CD4-positive, alpha-beta T cell (primary cell): Measurements from ENCODE around the gene JAZF1. TPM values are rescaled to one million over a fixed set of nuclear protein-coding genes. Genes with fewer than 3 reads are reported as not detected.

Experiments used
- ATAC-seq: fragments of 200-7000 bp; cut with Tn5 transposase; one replicate; pipeline ENCODE4 v1.10.0; 2022; ENCODE audit warnings: mild to moderate bottlenecking; ENCODE audit not compliant: poor library complexity
- CTCF ChIA-PET: fragments of 350-600 bp; sonication (Branson Sonifier 250); formaldehyde crosslinking; loops from one replicate; lab custom pipeline; 2021; ENCODE audit warnings: antibody characterized with exemption, inconsistent platforms; lab: Charles Lee
- POLR2A ChIA-PET: fragments of 350-600 bp; sonication (Branson Sonifier 250); formaldehyde crosslinking; loops from one replicate; lab custom pipeline; 2021; ENCODE audit warnings: antibody characterized with exemption, inconsistent platforms; lab: Charles Lee
- DNase-seq, 14 experiments: peaks; one replicate each; pipeline ENCODE4 v3.0.0-alpha.2; 2013 to 2020; ENCODE audit warnings: mixed read lengths in 2 of 14
- H3K27ac ChIP-seq, 2 donors: one replicate each; pipeline versions ENCODE4 v1.5.1 to v1.7.0; 2013; ENCODE audit warnings: low read length in 2 of 2, low read depth in 1 of 2, mild to moderate bottlenecking in 1 of 2
- H3K27me3 ChIP-seq, 2 experiments: 1 replicate in 1 of 2; 2 replicates in 1 of 2; pipeline versions ENCODE4 v1.6.1 to v1.7.0; 2013; ENCODE audit warnings: low read length in 2 of 2, control low read depth in 1 of 2, mild to moderate bottlenecking in 1 of 2, moderate library complexity in 1 of 2; ENCODE audit not compliant: insufficient read depth in 2 of 2, control insufficient read depth in 1 of 2
- H3K36me3 ChIP-seq: one replicate; pipeline ENCODE4 v1.6.1; 2013; ENCODE audit warnings: low read length, control low read depth; ENCODE audit not compliant: insufficient read depth
- H3K4me1 ChIP-seq: one replicate; pipeline ENCODE4 v1.6.1; 2013; ENCODE audit warnings: low read length, control low read depth; ENCODE audit not compliant: insufficient read depth
- H3K4me3 ChIP-seq: one replicate; pipeline ENCODE4 v1.5.1; 2013; ENCODE audit warnings: mild to moderate bottlenecking, low read length, moderate library complexity
- H3K9me3 ChIP-seq, 2 experiments: 1 replicate in 1 of 2; 2 replicates in 1 of 2; pipeline versions ENCODE4 v1.6.1 to v1.7.0; 2013; ENCODE audit warnings: low read length in 2 of 2, mild to moderate bottlenecking in 2 of 2, control low read depth in 1 of 2, moderate library complexity in 1 of 2; ENCODE audit not compliant: control insufficient read depth in 1 of 2, insufficient read depth in 1 of 2
- H3K27ac Mint-ChIP-seq: one replicate; pipeline ENCODE4 v1.8.0; 2020; ENCODE audit warnings: mixed read lengths
- H3K27me3 Mint-ChIP-seq: one replicate; pipeline ENCODE4 v1.8.0; 2021; ENCODE audit warnings: mixed read lengths
- H3K36me3 Mint-ChIP-seq: one replicate; pipeline ENCODE4 v1.8.0; 2021; ENCODE audit warnings: low read depth, mixed read lengths
- H3K4me1 Mint-ChIP-seq: one replicate; pipeline ENCODE4 v1.8.0; 2021; ENCODE audit warnings: low read depth, mixed read lengths
- H3K4me3 Mint-ChIP-seq: one replicate; pipeline ENCODE4 v1.8.0; 2020; ENCODE audit warnings: mild to moderate bottlenecking, mixed read lengths
- H3K9me3 Mint-ChIP-seq: one replicate; pipeline ENCODE4 v1.8.0; 2020; ENCODE audit warnings: mixed read lengths
- intact Hi-C, 2 experiments: fragments of 100-400 bp; cut with DNase I in 1 of 2; cut with micrococcal nuclease in 1 of 2; formaldehyde crosslinking; loops; one replicate each; pipeline versions ENCODE4 v1.15.1 to v1.9.0; 2023 to 2025; cut with DNase I, micrococcal nuclease
- total RNA-seq, 174 experiments: library from RNA in 2 of 174; stranded (reverse) in 2 of 174; gene quantifications; one replicate each; pipeline ENCODE4 v1.2.3 and lab custom pipeline; 2021 to 2026
- TF ChIP-seq, protein P1 (sequence below): fragments of 200-600 bp; IDR thresholded peaks from one replicate; pipeline ENCODE4 v1.8.0; 2022; ENCODE audit warnings: antibody characterized with exemption, mild to moderate bottlenecking

The JAZF1 gene
- total RNA-seq, 2 experiments from 2014 or later: 9.9 to 11.1 TPM

DNA sequence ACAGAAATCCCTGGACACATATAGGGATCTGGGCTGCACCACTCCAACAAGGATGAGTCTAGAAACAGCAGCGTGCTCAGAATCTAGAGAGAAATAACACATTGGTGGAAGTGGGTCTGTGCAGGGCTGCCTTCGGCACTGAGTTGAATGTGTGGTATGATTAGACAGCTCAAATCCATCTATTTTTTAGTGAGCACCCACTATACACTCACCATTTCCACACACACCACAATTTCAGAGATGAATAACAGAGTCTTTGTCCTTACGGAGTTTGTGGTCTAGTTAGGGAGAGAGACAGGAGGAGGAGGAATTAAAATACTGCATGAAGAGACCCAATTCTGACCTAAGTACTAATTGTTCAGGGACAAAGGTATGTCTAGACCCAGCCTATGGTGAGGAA is 44.2 kb downstream of the JAZF1 start:
- ChIA-PET POLR2A (no interaction called here), CTCF (no interaction called here)
- TF ChIP-seq, protein P1, sequence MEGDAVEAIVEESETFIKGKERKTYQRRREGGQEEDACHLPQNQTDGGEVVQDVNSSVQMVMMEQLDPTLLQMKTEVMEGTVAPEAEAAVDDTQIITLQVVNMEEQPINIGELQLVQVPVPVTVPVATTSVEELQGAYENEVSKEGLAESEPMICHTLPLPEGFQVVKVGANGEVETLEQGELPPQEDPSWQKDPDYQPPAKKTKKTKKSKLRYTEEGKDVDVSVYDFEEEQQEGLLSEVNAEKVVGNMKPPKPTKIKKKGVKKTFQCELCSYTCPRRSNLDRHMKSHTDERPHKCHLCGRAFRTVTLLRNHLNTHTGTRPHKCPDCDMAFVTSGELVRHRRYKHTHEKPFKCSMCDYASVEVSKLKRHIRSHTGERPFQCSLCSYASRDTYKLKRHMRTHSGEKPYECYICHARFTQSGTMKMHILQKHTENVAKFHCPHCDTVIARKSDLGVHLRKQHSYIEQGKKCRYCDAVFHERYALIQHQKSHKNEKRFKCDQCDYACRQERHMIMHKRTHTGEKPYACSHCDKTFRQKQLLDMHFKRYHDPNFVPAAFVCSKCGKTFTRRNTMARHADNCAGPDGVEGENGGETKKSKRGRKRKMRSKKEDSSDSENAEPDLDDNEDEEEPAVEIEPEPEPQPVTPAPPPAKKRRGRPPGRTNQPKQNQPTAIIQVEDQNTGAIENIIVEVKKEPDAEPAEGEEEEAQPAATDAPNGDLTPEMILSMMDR: no peak

DNA sequence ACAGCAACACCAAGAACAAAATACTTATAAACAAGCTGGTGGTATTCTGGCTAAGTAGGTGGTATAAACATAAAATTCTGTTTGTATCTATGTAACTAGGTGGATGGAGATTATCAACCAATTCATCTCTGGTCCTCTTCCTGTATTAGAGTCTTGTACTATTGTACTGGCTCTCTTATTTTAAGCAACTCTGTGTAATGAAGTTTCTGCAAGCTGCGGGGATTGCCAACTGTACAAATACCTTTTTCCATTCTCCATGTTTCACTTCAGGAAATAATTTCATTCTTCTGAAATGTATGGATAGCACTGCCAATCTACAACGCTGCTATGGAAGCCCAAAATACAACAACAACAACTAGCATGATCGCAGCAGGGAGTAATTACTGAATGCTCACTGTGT is 44.8 kb downstream of the JAZF1 start:
- no peak for ATAC-seq
- Mint-ChIP-seq H3K36me3 (no peaks in the 10 kb centered on the region), H3K9me3 (no peaks in the 10 kb centered on the region), H3K27ac (no peak overlapping the region), H3K4me1 (peaks cover 14% of the 10 kb centered on the region), H3K27me3 (no peaks in the 10 kb centered on the region), H3K4me3 (no peak overlapping the region)
- Histone ChIP-seq H3K27ac (no peak overlapping the region), H3K4me3 (no peak overlapping the region), H3K4me1 (peaks cover 14% of the 10 kb centered on the region), H3K9me3 (no peaks in the 10 kb centered on the region), H3K27me3 (no peaks in the 10 kb centered on the region), H3K36me3 (no peaks in the 10 kb centered on the region)
- POLR2A ChIA-PET: no interaction called here
- DNase-seq: no peak
- CTCF ChIA-PET: no interaction called here
- TF ChIP-seq, protein P1: no peak
- intact Hi-C loops: no loop called here

More for the DNA sequence above, 44.2 kb downstream of the JAZF1 start:
- intact Hi-C loops: no loop called here
- Mint-ChIP-seq H3K36me3 (no peaks in the 10 kb centered on the region), H3K27ac (no peak overlapping the region), H3K4me3 (no peak overlapping the region), H3K4me1 (peaks cover 14% of the 10 kb centered on the region), H3K27me3 (no peaks in the 10 kb centered on the region), H3K9me3 (no peaks in the 10 kb centered on the region)
- peaks cover 14% of the 10 kb centered on the region for H3K4me1 ChIP-seq
- no peaks in the 10 kb centered on the region for H3K9me3 ChIP-seq
- H3K4me3 ChIP-seq: no peak overlapping the region
- no peaks in the 10 kb centered on the region for H3K27me3 ChIP-seq
- no peaks in the 10 kb centered on the region for H3K36me3 ChIP-seq
- DNase-seq (no peak), ATAC-seq (no peak)
- no peak overlapping the region for H3K27ac ChIP-seq

DNA sequence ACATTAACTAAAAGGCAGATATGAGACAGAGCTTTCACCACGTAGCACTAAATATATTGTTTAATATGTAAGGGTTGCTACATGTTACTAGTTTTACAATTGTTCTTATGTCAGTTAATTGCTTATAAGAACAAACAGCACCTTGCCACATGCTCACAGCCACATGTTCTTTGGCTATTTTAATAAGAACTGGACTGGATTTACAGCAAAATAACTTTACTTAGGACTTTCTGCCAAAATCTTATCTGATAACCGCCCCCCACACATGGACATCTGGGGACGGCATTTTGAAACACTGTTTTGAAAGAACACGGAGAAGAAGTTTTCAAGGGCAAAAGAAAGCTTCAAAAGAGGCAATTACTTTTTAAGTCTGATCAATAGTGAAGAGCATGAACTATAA is 45.3 kb downstream of the JAZF1 start:
- no peaks in the 10 kb centered on the region for H3K27me3 Mint-ChIP-seq
- H3K9me3 Mint-ChIP-seq: no peaks in the 10 kb centered on the region
- intact Hi-C loops: no loop called here
- H3K36me3 Mint-ChIP-seq: no peaks in the 10 kb centered on the region
- TF ChIP-seq, protein P1: no peak
- Histone ChIP-seq H3K9me3 (no peaks in the 10 kb centered on the region), H3K36me3 (no peaks in the 10 kb centered on the region), H3K27ac (no peak overlapping the region), H3K4me1 (peaks cover 14% of the 10 kb centered on the region), H3K4me3 (no peak overlapping the region), H3K27me3 (no peaks in the 10 kb centered on the region)
- CTCF ChIA-PET: no interaction called here
- H3K4me1 Mint-ChIP-seq: peaks cover 14% of the 10 kb centered on the region
- no peak overlapping the region for H3K27ac Mint-ChIP-seq
- H3K4me3 Mint-ChIP-seq: no peak overlapping the region
- DNase-seq (no peak), ATAC-seq (no peak)
- POLR2A ChIA-PET: no interaction called here
